SHP77 (cell line): Measurements from ENCODE around the gene CRB1.

Experiments used
- DNase-seq, 2 experiments: peaks; one replicate each; lab custom pipeline; 2025; lab: John Stamatoyannopoulos, UW

The CRB1 gene

DNA sequence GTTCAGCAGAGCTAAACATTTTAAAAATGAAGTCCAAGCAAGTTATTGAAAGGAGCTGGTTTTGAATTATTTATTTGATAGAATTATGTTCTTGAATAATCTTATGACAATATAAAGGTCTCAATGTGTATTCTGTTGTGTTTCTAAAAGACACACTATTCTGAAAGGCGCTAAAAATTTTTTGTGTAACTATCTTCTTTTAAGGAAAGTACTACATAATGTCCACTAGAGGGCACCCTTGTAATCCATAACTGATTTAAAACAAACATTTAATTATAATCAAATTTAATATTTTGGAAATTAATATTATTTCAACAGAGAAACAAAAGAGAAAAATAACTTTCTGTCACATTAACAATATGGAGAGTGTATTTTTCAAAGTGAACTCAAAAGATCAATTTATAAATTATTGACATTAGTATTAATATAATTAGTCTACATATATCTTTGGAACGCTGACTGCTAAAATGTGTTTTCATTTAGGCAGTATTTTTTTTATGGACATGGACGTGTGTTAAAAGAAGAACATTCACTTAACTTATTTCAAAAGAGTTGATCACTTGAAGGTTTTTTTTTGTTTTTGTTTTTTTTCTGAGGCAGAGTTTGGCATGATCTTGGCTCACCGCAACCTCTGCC is 258.8 kb downstream of the CRB1 start:
- peak; percentile 38 to 61 for DNase-seq
